NCI-H345 treated with DMSO at 0.1 percent for 48 hours (cell line): ENCODE measurements around the gene TMEM63A.
"Not testable (repeated sequence)": the region's sequence is repeated elsewhere in the genome, so short reads cannot be mapped to it uniquely, and the experiment has no call there.

ENCODE experiments used
- DNase-seq: peaks from one replicate; lab custom pipeline; 2025; ENCODE audit not compliant: unreplicated experiment; lab: John Stamatoyannopoulos, UW

Gene TMEM63A

DNA sequence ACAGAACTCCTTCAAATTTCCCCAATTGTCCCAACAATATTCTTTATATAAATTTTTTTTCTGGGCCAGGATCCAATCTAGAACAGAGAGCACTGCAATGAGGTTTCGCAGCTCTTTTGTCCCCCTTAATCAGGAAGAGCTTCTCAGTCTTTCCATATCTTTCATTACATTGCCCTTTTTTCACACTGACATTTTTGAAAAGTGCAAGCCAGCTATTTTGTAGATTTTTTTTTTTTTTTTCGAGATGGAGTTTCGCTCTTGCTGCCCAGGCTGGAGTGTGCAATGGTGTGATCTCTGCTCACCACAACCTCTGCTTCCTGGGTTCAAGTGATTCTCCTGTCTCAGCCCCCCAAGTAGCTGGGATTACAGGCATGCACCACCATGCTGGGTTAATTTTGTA, 75.4 kb downstream of the TMEM63A start:
- DNase-seq, result not testable (repeated sequence)

DNA sequence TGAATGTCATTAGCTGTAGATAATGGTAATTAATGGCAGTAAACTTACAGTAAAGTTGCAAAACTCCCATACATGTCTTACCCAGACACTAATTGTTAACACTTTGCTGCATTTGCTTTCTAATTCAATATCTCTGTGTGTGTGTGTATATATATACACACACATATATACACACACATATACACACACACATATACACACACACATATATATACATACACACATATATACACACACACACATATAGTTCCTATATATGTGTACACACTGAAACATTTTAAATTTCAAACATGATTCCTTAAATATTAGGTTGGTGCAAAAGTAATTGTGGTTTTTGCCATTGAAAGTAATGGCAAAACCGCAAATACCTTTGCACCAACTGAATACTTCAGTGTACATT, 75.9 kb downstream of the TMEM63A start:
- DNase-seq, result no peak

DNA sequence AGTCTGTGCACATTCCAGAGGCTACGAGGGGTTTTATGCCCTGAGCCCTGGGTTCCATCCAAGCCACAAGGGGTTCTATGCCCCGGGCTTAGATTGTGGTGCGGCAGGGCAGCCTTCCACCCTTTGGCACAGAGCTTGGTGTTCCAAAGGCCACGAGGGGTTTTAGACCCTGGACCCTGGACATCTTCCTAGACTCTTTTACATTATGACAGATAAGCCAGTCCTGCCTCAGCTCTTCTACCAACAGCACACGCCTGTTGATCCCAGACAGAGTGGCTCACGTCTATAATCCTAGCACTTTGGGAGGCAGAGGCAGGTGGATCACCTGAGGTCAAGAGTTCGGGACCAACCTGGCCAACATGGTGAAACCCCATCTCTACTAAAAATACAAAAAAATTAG, 81.0 kb downstream of the TMEM63A start:
- DNase-seq, result not testable (repeated sequence)

DNA sequence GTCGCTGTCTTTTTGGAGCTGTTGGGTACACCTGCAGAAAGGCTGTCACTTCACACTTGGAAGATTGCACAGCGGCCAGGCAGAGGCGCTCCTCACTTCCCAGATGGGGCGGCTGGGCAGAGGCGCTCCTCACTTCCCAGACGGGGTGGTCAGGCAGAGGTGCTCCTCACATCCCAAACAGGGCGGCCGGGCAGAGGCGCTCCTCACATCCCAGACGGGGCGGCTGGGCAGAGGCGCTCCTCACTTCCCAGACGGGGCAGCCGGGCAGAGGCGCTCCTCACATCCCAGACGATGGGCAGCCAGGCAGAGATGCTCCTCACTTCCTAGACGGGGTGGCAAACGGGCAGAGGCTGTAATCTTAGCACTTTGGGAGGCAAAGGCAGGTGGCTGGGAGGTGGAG, 86.1 kb downstream of the TMEM63A start:
- DNase-seq, result not testable (repeated sequence)
